IMR-90 (cell line): ENCODE results near the gene ACY1. TPM values are rescaled to one million over a fixed set of nuclear protein-coding genes. Genes with fewer than 3 reads are reported as not detected.

Source experiments
- ATAC-seq: fragments of 200-7000 bp; cut with Tn5 transposase; 2 replicates; pipeline ENCODE4 v1.9.1; 2020; ENCODE audit warnings: low read depth, mild to moderate bottlenecking, moderate library complexity
- BruUV-seq: library from RNA; stranded (reverse); fragments of 400-500 nt; replicated peaks from 2 replicates; lab custom pipeline; 2021; lab: Mats Ljungman, UMichigan
- CTCF ChIA-PET: fragments of 300-600 bp; formaldehyde crosslinking; extraction: SDS; loops from one replicate; lab custom pipeline; 2021; ENCODE audit warnings: antibody characterized with exemption; lab: Yijun Ruan, JAX
- POLR2A ChIA-PET: fragments of 300-600 bp; sonication (Branson Sonifier 250); formaldehyde crosslinking; loops from one replicate; lab custom pipeline; 2022; ENCODE audit warnings: antibody characterized with exemption; ENCODE audit not compliant: unreplicated experiment; lab: Charles Lee
- DNase-seq: peaks from one replicate; pipeline ENCODE4 v3.0.0; 2013
- H2AFZ ChIP-seq: replicated peaks from 2 replicates; pipeline ENCODE3; 2013; ENCODE audit warnings: low read length, mild to moderate bottlenecking; ENCODE audit not compliant: poor library complexity
- H2AK5ac ChIP-seq: 2 replicates; pipeline ENCODE4 v1.6.1; 2013; ENCODE audit warnings: low read depth, low read length, inconsistent platforms
- H2AK9ac ChIP-seq: replicated peaks from 2 replicates; pipeline ENCODE3; 2013; ENCODE audit warnings: mild to moderate bottlenecking, low read depth, low read length, moderate library complexity; ENCODE audit not compliant: poor library complexity
- H2BK120ac ChIP-seq: 2 replicates; pipeline ENCODE4 v1.6.1; 2013; ENCODE audit warnings: low read depth, low read length, inconsistent platforms
- H2BK15ac ChIP-seq: 3 replicates; pipeline ENCODE4 v1.6.1; 2013; ENCODE audit warnings: low read depth, low read length, inconsistent platforms
- H2BK20ac ChIP-seq: 2 replicates; pipeline ENCODE4 v1.6.1; 2013; ENCODE audit warnings: low read depth, mild to moderate bottlenecking, inconsistent platforms, low read length, moderate library complexity
- H2BK5ac ChIP-seq: 2 replicates; pipeline ENCODE4 v1.6.1; 2013; ENCODE audit warnings: mild to moderate bottlenecking, low read depth, low read length, inconsistent platforms; ENCODE audit not compliant: poor library complexity, severe bottlenecking
- H3K14ac ChIP-seq: replicated peaks from 2 replicates; pipeline ENCODE4 v1.6.1; 2013; ENCODE audit warnings: low read depth, low read length, inconsistent platforms
- H3K18ac ChIP-seq: 2 replicates; pipeline ENCODE4 v1.6.1; 2013; ENCODE audit warnings: low read depth, low read length, control low read depth
- H3K23ac ChIP-seq: 2 replicates; pipeline ENCODE4 v1.6.1; 2013; ENCODE audit warnings: low read depth, low read length, inconsistent platforms
- H3K27ac ChIP-seq: 2 replicates; pipeline ENCODE4 v1.5.1; 2013; ENCODE audit warnings: mild to moderate bottlenecking, control low read depth, low read length; ENCODE audit not compliant: insufficient read depth
- H3K27me3 ChIP-seq: 2 replicates; pipeline ENCODE4 v1.6.1; 2013; ENCODE audit warnings: low read length; ENCODE audit not compliant: control insufficient read depth, insufficient read depth
- H3K36me3 ChIP-seq: 2 replicates; pipeline ENCODE4 v1.6.1; 2013; ENCODE audit warnings: low read length, mixed read lengths; ENCODE audit not compliant: control insufficient read depth, insufficient read depth
- H3K4ac ChIP-seq: 2 replicates; pipeline ENCODE4 v1.6.1; 2013; ENCODE audit warnings: low read depth, low read length, inconsistent platforms
- H3K4me1 ChIP-seq: 2 replicates; pipeline ENCODE4 v1.6.1; 2013; ENCODE audit warnings: low read length, mixed read lengths; ENCODE audit not compliant: control insufficient read depth, insufficient read depth
- H3K4me2 ChIP-seq: 2 replicates; pipeline ENCODE4 v1.6.1; 2013; ENCODE audit warnings: low read depth, mild to moderate bottlenecking, control low read depth, low read length, moderate library complexity
- H3K4me3 ChIP-seq: 2 replicates; pipeline ENCODE4 v1.5.1; 2013; ENCODE audit warnings: low read depth, mild to moderate bottlenecking, control low read depth, low read length, moderate library complexity; ENCODE audit not compliant: insufficient read depth
- H3K56ac ChIP-seq: 2 replicates; pipeline ENCODE4 v1.6.1; 2013; ENCODE audit warnings: low read length, inconsistent platforms; ENCODE audit not compliant: insufficient read depth; ENCODE audit errors: extremely low read depth
- H3K79me1 ChIP-seq, 2 experiments: 2 replicates each; pipeline ENCODE4 v1.6.1; 2013; ENCODE audit warnings: low read length in 2 of 2, inconsistent platforms in 1 of 2, low read depth in 1 of 2
- H3K9ac ChIP-seq: 2 replicates; pipeline ENCODE4 v1.6.1; 2013; ENCODE audit warnings: low read depth, low read length, control low read depth
- H3K9me1 ChIP-seq: 2 replicates; pipeline ENCODE4 v1.6.1; 2013; ENCODE audit warnings: low read length, inconsistent platforms; ENCODE audit not compliant: insufficient read depth
- H3K9me3 ChIP-seq: 2 replicates; pipeline ENCODE4 v1.6.1; 2013; ENCODE audit warnings: low read length; ENCODE audit not compliant: control insufficient read depth, insufficient read depth
- H4K20me1 ChIP-seq: 2 replicates; pipeline ENCODE4 v1.6.1; 2013; ENCODE audit warnings: low read length, inconsistent platforms; ENCODE audit not compliant: insufficient read depth
- H4K5ac ChIP-seq: 2 replicates; pipeline ENCODE4 v1.6.1; 2013; ENCODE audit warnings: mild to moderate bottlenecking, low read depth, low read length, control low read depth
- H4K8ac ChIP-seq, 2 experiments: 2 replicates each; pipeline ENCODE4 v1.6.1; 2013; ENCODE audit warnings: low read depth in 2 of 2, low read length in 2 of 2, control low read depth in 1 of 2, inconsistent platforms in 1 of 2
- H4K91ac ChIP-seq: 2 replicates; pipeline ENCODE4 v1.6.1; 2013; ENCODE audit warnings: low read depth, low read length, inconsistent platforms; ENCODE audit not compliant: insufficient read depth
- BHLHE40 ChIP-seq: fragments of 150-350 bp; IDR thresholded peaks from 2 replicates; pipeline ENCODE4 v1.6.1; 2016; ENCODE audit warnings: mild to moderate bottlenecking, low read depth, low read length
- CEBPB ChIP-seq: IDR thresholded peaks from 2 replicates; pipeline ENCODE4 v1.6.1; 2012; ENCODE audit warnings: low read depth, low read length, improper control_type of control experiment
- CHD1 ChIP-seq: IDR thresholded peaks from 2 replicates; pipeline ENCODE4 v1.6.1; 2012; ENCODE audit warnings: low read depth, low read length, improper control_type of control experiment
- CTCF ChIP-seq: conservative IDR thresholded peaks from 2 replicates; pipeline ENCODE4 v1.5.1; 2012; ENCODE audit warnings: mild to moderate bottlenecking, low read depth, low read length, improper control_type of control experiment
- ELK1 ChIP-seq: fragments of 150-350 bp; IDR thresholded peaks from 2 replicates; pipeline ENCODE4 v1.6.1; 2016; ENCODE audit warnings: low read depth, mild to moderate bottlenecking, low read length, moderate library complexity, borderline replicate concordance
- FOS ChIP-seq: fragments of 150-350 bp; IDR thresholded peaks from 2 replicates; pipeline ENCODE4 v1.6.1; 2016; ENCODE audit warnings: low read depth, low read length
- MAFK ChIP-seq: IDR thresholded peaks from 2 replicates; pipeline ENCODE4 v1.6.1; 2012; ENCODE audit warnings: low read depth, low read length, improper control_type of control experiment
- MAZ ChIP-seq: IDR thresholded peaks from 2 replicates; pipeline ENCODE4 v1.6.1; 2012; ENCODE audit warnings: low read depth, mild to moderate bottlenecking, low read length, improper control_type of control experiment, moderate library complexity, borderline replicate concordance
- MXI1 ChIP-seq: IDR thresholded peaks from 2 replicates; pipeline ENCODE4 v1.6.1; 2012; ENCODE audit warnings: low read depth, mild to moderate bottlenecking, low read length, moderate library complexity, borderline replicate concordance
- NFE2L2 ChIP-seq: fragments of 150-350 bp; IDR thresholded peaks from 2 replicates; pipeline ENCODE4 v1.6.1; 2016; ENCODE audit warnings: low read depth, mild to moderate bottlenecking, low read length
- POLR2A ChIP-seq: IDR thresholded peaks from 2 replicates; pipeline ENCODE4 v1.6.1; 2012; ENCODE audit warnings: mild to moderate bottlenecking, low read depth, low read length
- RAD21 ChIP-seq: IDR thresholded peaks from 2 replicates; pipeline ENCODE4 v1.6.1; 2012; ENCODE audit warnings: low read length, improper control_type of control experiment
- RCOR1 ChIP-seq: IDR thresholded peaks from 2 replicates; pipeline ENCODE4 v1.6.1; 2012; ENCODE audit warnings: mild to moderate bottlenecking, low read length, improper control_type of control experiment; ENCODE audit not compliant: insufficient replicate concordance
- RFX5 ChIP-seq: IDR thresholded peaks from 2 replicates; pipeline ENCODE4 v1.8.0; 2012; ENCODE audit warnings: low read depth, mild to moderate bottlenecking, low read length, moderate library complexity
- SMC3 ChIP-seq: fragments of 150-350 bp; IDR thresholded peaks from 2 replicates; pipeline ENCODE4 v1.6.1; 2016; ENCODE audit warnings: low read depth, mild to moderate bottlenecking, antibody characterized with exemption, low read length, moderate library complexity
- USF2 ChIP-seq: fragments of 150-350 bp; IDR thresholded peaks from 2 replicates; pipeline ENCODE4 v1.6.1; 2017; ENCODE audit warnings: mild to moderate bottlenecking, antibody characterized with exemption, low read length, low read depth
- WGBS, 2 experiments: methylation state at CpG; one replicate each; pipeline versions ENCODE4 v1.1.5 to v1.1.7; 2013; ENCODE audit warnings: missing lambda C conversion rate in 2 of 2; ENCODE audit not compliant: insufficient read length in 1 of 2; ENCODE audit errors: extremely low coverage in 2 of 2; 5-methylcytosine and 5-hydroxymethylcytosine counted together
- dilution Hi-C: fragments of 300-500 bp; cut with HindIII; formaldehyde crosslinking; loops from one replicate; pipeline ENCODE4 v1.14.3; 2018; ENCODE audit warnings: low sequenced_read_pairs; ENCODE audit not compliant: unreplicated experiment
- in situ Hi-C: fragments of 300-500 bp; cut with MboI; formaldehyde crosslinking; loops from 3 replicates; pipeline ENCODE4 v1.14.3; 2019; ENCODE audit warnings: low sequenced_read_pairs, inconsistent platforms, mixed read lengths
- intact Hi-C: fragments of 100-400 bp; cut with micrococcal nuclease; formaldehyde crosslinking; loops from 2 replicates; pipeline ENCODE4 v1.10.0; 2022
- polyA plus RNA-seq, 3 experiments: library from polyadenylated mRNA; depleted of rRNA; stranded (reverse); fragments of >200 nt; gene quantifications; 2 replicates each; pipeline ENCODE4 v1.2.3, GENCODE V29; 2012; ENCODE audit warnings: low replicate concordance in 1 of 3
- total RNA-seq: library from RNA; depleted of rRNA; stranded (reverse); fragments of >200 nt; gene quantifications from 2 replicates; pipeline ENCODE4 v1.2.3, GENCODE V29; 2012

Gene ACY1
- total and polyA plus RNA-seq, 2 of the 4 experiments (the other 2 are of a cell fraction) = 22.0 to 47.1 TPM

GRCh38 chr3:52034212-52034611 lies 50.9 kb downstream of the ACY1 start:
- BruUV-seq = no TSS peak
- Histone ChIP-seq H3K36me3 (no peaks in the 10 kb centered on the region), H3K4ac (no peak overlapping the region), H3K4me1 (no peaks in the 10 kb centered on the region), H4K8ac (no peak overlapping the region), H4K20me1 (no peaks in the 10 kb centered on the region), H3K14ac (no peak overlapping the region), H3K4me3 (no peak overlapping the region), H2BK5ac (no peak overlapping the region), H3K9me3 (no peaks in the 10 kb centered on the region), H2BK15ac (no peak overlapping the region), H3K18ac (no peak overlapping the region), H3K79me1 (no peaks in the 10 kb centered on the region), H2AK5ac (no peak overlapping the region), H3K4me2 (no peak overlapping the region), H2AK9ac (no peak overlapping the region), H3K23ac (no peak overlapping the region), H4K91ac (no peak overlapping the region), H2BK20ac (no peak overlapping the region), H3K56ac (no peak overlapping the region), H3K9ac (no peak overlapping the region), H4K5ac (no peak overlapping the region), H3K27me3 (no peaks in the 10 kb centered on the region; the same call in 1 of the 2 replicates), H2BK120ac (no peak overlapping the region), H3K27ac (no peak overlapping the region), H3K9me1 (no peaks in the 10 kb centered on the region), H2AFZ (no peak overlapping the region)
- no CpG with 5 or more reads among the region's 5 CpGs for WGBS, 2 experiments
- ATAC-seq = no peak
- no peak for DNase-seq
- dilution Hi-C loops (no loop called here), in situ Hi-C loops (no loop called here), intact Hi-C loops (no loop called here)
- ChIA-PET POLR2A (no interaction called here), CTCF (no interaction called here)
- TF ChIP-seq USF2 (no peak), MAZ (no peak), ELK1 (no peak), SMC3 (no peak), NFE2L2 (no peak), BHLHE40 (no peak), CHD1 (no peak), RCOR1 (no peak), MAFK (no peak), POLR2A (no peak), RAD21 (no peak), FOS (no peak), MXI1 (no peak), CEBPB (no peak), CTCF (no peak), RFX5 (no peak)
